ENCODE results near the gene ADIPOR2.
A peak's percentile ranks its signal among the peaks of the same experiment; 100 is the strongest.

The ADIPOR2 gene

DNA sequence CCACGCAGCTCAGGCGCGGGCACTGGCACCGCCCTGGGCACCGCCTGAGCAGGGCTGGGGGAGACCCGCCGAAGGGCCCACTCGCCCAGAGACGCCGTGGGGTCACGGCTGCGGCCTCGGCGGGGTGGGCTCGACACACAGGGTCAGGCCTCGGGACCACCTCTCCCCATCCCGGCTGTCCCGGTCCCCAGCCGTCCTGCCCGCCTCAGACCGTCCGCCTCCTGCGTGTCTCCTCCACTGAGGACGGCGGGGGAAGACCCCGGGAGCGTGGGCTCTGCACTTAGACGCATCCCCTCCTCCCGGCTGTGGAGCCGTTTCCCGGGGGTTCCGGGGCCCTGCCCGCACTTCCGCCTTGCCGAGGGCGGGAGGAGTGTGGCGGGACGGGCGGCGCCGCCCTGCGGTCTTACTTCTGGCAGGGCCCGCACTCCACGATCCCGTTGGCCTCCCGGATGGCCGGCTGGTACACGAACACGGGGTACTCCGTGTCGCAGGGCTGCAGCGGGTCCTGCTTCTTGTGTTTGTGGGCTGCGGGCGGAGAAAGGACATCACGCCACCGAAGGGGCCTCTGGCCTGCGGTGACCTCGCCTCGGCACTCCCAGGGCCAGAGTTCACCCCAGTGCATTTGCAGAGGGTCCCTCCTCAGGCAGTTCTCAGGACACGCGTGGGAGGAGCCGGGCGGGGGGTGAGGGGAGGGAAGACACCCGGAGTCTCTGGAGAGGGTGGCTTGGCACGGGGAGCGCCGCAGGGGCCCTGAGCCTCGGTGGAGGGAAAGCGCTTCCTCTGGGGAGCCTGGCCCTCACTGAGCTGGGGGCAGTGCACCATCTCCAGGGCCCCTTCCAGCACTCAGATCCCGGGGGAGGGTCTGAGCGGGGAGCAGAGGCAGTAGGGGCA is 106.4 kb downstream of the ADIPOR2 start:
- TF ChIP-seq, protein P1, sequence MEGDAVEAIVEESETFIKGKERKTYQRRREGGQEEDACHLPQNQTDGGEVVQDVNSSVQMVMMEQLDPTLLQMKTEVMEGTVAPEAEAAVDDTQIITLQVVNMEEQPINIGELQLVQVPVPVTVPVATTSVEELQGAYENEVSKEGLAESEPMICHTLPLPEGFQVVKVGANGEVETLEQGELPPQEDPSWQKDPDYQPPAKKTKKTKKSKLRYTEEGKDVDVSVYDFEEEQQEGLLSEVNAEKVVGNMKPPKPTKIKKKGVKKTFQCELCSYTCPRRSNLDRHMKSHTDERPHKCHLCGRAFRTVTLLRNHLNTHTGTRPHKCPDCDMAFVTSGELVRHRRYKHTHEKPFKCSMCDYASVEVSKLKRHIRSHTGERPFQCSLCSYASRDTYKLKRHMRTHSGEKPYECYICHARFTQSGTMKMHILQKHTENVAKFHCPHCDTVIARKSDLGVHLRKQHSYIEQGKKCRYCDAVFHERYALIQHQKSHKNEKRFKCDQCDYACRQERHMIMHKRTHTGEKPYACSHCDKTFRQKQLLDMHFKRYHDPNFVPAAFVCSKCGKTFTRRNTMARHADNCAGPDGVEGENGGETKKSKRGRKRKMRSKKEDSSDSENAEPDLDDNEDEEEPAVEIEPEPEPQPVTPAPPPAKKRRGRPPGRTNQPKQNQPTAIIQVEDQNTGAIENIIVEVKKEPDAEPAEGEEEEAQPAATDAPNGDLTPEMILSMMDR (IDR thresholded peaks at IDR 0.05; ENCODE audit: borderline replicate concordance, insufficient read depth, low read depth, low read length): no peak
- H3K4me3 ChIP-seq (ENCODE audit: low read depth, low read length): peak overlapping the region; percentile 56

DNA sequence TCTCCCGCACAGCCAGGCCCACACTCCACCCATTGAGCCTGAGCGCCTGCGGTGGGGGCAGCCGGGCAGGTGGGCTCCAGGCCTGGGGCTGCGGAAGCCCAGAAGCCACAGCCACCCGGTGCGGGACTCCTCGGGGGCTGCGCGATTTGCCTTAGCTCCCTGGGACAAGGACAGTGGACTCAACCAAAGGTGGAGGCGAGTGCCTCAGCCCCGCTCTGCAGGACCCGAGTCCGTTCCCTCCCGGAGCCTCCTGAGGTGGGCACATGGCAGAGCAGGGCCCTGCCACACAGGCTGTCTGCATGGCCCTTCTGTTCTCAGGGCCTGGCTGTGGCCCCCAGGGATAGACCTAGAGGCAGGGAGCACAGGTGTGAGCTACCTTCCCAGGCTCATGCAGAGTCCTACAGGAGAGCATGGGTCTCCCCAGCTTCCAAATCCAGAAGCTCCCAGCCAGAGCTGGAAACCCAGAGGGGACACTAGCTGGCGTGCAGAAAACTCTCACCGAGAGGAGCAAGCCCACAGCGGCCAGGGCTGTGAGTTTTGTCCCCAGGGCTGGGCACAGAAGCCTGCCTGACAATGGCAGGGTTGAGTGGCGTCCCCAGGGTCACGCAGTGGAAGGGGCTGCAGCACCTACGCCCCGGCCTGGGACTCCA is 107.2 kb downstream of the ADIPOR2 start:
- no peak overlapping the region for H3K4me3 ChIP-seq (ENCODE audit: low read depth, low read length)
- TF ChIP-seq, protein P1 (IDR thresholded peaks at IDR 0.05; ENCODE audit: borderline replicate concordance, insufficient read depth, low read depth, low read length): no peak

DNA sequence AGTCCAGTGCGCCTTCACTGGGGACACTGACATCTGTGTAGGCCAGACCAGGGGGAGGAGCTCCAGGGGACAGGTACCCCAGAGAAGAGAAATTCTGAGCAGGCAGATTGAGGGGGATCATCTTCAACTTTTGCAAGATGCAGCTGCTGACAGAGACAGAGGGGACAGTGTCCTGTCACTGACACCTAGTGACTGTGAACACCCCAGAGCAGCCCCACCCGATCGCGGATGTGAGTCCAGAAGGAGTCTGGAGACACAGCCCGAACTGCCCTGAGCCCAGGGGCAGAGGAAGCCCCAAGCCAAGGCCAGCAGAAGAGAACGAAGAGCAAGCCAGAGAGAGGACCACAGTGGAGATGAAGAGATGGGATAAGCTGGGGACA is 107.8 kb downstream of the ADIPOR2 start:
- H3K4me3 ChIP-seq (ENCODE audit: low read depth, low read length): no peak overlapping the region
- TF ChIP-seq, protein P1 (IDR thresholded peaks at IDR 0.05; ENCODE audit: borderline replicate concordance, insufficient read depth, low read depth, low read length): no peak

DNA sequence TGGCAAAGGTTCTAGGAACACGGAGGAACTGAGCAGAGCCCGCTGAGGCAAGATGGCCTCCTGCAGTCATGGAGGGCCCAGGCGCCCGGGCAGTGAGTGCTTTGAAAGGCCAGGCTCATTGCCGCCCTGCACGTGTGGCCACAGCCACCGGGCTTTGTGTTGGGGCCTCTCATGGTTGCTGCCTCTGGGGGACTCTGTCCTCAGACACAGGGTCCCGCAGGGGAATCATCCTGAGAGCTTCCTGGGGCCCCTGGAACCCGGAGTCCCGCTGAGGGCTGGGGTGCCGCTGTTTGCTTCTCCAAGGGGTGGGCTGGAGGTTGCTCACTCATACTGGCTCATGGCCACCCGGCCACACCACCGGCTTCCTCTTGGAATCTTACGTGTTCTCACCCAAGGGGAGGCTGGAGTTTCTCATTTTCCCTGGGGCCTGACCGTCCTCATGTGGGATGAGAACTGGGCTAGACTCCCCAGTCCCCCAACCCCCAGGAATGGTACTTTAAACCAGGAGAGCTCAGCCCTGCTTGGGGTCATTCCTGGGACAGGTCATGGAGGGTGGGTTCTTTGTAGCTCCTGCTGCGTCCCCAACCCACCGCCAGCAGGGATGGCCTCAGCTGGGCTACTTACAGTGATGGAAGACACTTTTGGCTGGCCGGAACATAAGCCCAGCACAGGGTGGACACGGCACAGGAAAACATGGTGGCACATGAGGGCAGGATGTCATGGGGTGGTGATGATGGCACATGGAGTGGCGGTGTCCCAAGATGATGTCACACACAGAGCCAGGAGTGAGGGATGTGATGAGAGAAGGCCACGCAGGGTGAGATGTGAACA is 108.4 kb downstream of the ADIPOR2 start:
- H3K4me3 ChIP-seq (ENCODE audit: low read depth, low read length): no peak overlapping the region
- TF ChIP-seq, protein P1 (IDR thresholded peaks at IDR 0.05; ENCODE audit: borderline replicate concordance, insufficient read depth, low read depth, low read length): no peak

DNA sequence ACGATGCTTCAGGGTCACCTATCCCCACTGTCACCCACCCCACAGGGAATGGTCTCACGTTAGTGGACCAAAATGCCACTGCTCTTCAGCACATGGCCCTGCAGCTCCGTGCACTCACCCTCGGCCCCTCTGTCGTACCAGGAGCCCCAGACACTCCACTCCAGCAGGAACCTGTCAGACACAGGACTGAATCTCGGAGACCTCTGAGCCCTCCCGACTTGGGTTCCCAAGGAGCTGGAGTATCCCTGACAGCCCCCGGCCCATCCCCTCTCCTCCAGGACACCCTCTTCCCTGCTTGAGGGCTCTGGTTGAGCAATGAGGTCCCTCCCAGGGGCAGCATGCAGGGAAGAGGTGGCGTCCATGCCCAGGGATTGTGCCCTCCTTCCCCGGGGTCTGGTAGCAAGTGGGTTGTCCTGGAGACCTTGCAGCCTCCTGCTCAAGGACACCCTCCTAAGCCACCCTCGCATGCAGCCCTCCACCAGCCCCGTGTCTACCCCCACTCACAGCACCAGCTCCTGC is 109.1 kb downstream of the ADIPOR2 start:
- TF ChIP-seq, protein P1 (IDR thresholded peaks at IDR 0.05; ENCODE audit: borderline replicate concordance, insufficient read depth, low read depth, low read length): no peak
- H3K4me3 ChIP-seq (ENCODE audit: low read depth, low read length): no peak overlapping the region

DNA sequence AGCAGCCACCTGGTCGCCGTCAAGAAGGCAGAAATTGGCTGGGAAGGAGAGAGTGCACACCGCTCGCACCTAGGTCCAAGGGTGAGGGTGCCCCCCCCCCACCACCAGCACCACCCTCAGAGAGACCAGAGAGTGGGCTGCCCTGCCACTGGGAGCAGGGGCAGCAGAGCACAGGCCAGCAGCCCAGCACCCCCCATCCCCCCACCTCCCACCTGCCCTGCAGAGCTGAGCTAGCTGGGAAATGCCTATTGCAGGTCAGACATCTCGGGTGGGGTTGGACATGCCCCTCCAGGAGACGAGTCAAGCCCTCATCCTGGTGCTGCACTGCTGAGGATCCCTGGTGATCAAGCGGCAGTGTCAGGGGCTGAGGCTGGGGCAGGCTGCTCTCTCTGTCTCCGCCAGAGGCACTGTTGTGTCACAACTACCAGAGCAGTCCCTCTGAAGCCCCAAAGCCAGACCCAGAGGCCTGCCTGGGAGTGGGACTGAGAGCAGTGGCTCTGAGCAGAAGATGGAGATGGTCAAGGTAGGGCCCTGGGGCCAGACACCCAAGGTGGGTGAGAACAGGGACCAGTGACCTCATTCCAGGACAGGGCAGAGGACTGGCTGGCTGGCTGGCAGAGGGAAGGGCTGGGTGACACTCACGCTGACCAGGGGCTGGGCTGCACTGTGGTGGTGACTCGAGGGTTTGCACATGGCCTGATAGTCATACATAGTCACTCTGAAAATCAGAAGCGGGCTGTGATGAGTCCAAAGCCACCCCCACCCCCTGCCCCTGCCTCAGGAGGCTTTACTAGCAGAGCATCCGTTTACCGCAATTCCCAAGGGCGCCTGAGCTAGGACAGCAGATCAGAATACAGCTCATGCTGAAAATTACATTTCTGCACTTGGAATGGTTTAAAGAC is 109.8 kb downstream of the ADIPOR2 start:
- TF ChIP-seq, protein P1 (IDR thresholded peaks at IDR 0.05; ENCODE audit: borderline replicate concordance, insufficient read depth, low read depth, low read length): peak; percentile 84
- no peak overlapping the region for H3K4me3 ChIP-seq (ENCODE audit: low read depth, low read length)
